ENCODE measurements around the gene S100A16. TPM values are rescaled to one million over a fixed set of nuclear protein-coding genes. Genes with fewer than 3 reads are reported as not detected.

The S100A16 gene
- total and polyA plus RNA-seq, 9 of the 15 experiments (the other 6 are each of a cell fraction or from before 2014, with no cell fraction given): 1.6 to 6.9 (median 4.3) TPM

DNA sequence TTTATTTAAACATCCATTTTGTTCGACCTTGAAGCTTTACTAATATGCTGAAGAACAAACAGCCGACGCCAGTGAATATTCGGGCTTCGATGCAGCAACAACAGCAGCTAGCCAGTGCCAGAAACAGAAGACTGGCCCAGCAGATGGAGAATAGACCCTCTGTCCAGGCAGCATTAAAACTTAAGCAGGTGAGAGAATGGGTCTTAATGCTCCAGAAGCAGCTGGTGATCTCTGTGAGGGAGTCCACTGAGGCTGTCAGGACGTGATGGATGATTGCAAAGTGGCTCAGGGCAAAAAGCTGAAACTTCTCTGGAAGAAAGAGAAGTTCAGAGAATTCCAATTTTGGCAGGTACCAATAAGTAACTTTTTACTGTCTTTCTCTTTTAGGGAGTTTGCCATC is 25.3 kb upstream of the S100A16 start:
- Histone ChIP-seq H3K4me3 (no peak overlapping the region), H3K9ac (ENCODE audit: insufficient read depth in 1 of 2, low read depth in 2 of 2, low read length in 2 of 2) (no peak overlapping the region), H4K20me1 (replicated peaks; ENCODE audit: control insufficient read depth, insufficient read depth, low read length) (no peaks in the 10 kb centered on the region; the same call in 1 of the 2 replicates), H3K27ac (ENCODE audit: extremely low read depth, low read depth, low read length) (no peak overlapping the region), H3K79me2 (ENCODE audit: control insufficient read depth, insufficient read depth, low read length) (peaks cover 57% of the 10 kb centered on the region), H2AFZ (ENCODE audit: low read depth, low read length) (no peak overlapping the region), H3K9me3 (replicated peaks; ENCODE audit: control insufficient read depth, insufficient read depth, low read depth, low read length) (no peaks in the 10 kb centered on the region), H3K9me1 (ENCODE audit: control insufficient read depth, insufficient read depth, low read length) (no peaks in the 10 kb centered on the region), H3K4me1 (replicated peaks in 1 of 2; ENCODE audit: control insufficient read depth in 2 of 2, insufficient read depth in 2 of 2, low read length in 2 of 2) (peaks cover 9 to 10% of the 10 kb centered on the region in 2 experiments; a peak in 4 of 5 replicates), H3K27me3 (ENCODE audit: control insufficient read depth in 2 of 2, insufficient read depth in 2 of 2, low read length in 2 of 2) (no peaks in the 10 kb centered on the region), H3K36me3 (ENCODE audit: control insufficient read depth, insufficient read depth, low read length) (peaks cover 78% of the 10 kb centered on the region), H3K4me2 (ENCODE audit: insufficient read depth, low read length) (no peak overlapping the region)
- 95% methylated on average over 6 of the region's 6 CpGs for WGBS (ENCODE audit: insufficient coverage, low coverage, missing lambda C conversion rate)
- ChIA-PET POLR2A (interaction anchor here (0.6 to 11.6 kb wide), 6 partner anchors 10 to 290 kb away, joined by 3 to 205 read pairs (median 6); partner anchors contain the start of genes S100A1 and S100A13), CTCF (ENCODE audit: low intra/inter-chr PET ratio) (no interaction called here)
- no TSS peak for BruUV-seq (replicated peaks)
- DNase-seq (ENCODE audit: extremely low read depth in 1 of 4, low spot score in 3 of 4) (no peak), FAIRE-seq (no peak), ATAC-seq (no peak)
- in situ Hi-C loops (cut with MboI): no loop called here
- intact Hi-C loops (cut with micrococcal nuclease): no loop called here
- no peak for TF ChIP-seq ZNF212 (CRISPR knock-in tag; IDR thresholded peaks at IDR 0.05)
- no peak for TF ChIP-seq MAFK (IDR thresholded peaks at IDR 0.05; ENCODE audit: low read length)
- TF ChIP-seq TBP (optimal IDR thresholded peaks at IDR 0.05; ENCODE audit: low read depth, low read length): no peak
- TF ChIP-seq, protein P1, sequence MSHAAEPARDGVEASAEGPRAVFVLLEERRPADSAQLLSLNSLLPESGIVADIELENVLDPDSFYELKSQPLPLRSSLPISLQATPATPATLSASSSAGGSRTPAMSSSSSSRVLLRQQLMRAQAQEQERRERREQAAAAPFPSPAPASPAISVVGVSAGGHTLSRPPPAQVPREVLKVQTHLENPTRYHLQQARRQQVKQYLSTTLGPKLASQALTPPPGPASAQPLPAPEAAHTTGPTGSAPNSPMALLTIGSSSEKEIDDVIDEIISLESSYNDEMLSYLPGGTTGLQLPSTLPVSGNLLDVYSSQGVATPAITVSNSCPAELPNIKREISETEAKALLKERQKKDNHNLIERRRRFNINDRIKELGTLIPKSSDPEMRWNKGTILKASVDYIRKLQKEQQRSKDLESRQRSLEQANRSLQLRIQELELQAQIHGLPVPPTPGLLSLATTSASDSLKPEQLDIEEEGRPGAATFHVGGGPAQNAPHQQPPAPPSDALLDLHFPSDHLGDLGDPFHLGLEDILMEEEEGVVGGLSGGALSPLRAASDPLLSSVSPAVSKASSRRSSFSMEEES (CRISPR knock-in tag; IDR thresholded peaks at IDR 0.05): no peak
- no peak for TF ChIP-seq ZNF507 (tag; conservative IDR thresholded peaks at IDR 0.05)
- TF ChIP-seq, protein P2, sequence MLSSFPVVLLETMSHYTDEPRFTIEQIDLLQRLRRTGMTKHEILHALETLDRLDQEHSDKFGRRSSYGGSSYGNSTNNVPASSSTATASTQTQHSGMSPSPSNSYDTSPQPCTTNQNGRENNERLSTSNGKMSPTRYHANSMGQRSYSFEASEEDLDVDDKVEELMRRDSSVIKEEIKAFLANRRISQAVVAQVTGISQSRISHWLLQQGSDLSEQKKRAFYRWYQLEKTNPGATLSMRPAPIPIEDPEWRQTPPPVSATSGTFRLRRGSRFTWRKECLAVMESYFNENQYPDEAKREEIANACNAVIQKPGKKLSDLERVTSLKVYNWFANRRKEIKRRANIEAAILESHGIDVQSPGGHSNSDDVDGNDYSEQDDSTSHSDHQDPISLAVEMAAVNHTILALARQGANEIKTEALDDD (IDR thresholded peaks at IDR 0.05): no peak
- TF ChIP-seq, protein P3, sequence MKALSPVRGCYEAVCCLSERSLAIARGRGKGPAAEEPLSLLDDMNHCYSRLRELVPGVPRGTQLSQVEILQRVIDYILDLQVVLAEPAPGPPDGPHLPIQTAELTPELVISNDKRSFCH (CRISPR knock-in tag; IDR thresholded peaks at IDR 0.05): no peak
- TF ChIP-seq, protein P3 (tag; IDR thresholded peaks at IDR 0.05): no peak
- TF ChIP-seq ZEB2 (IDR thresholded peaks at IDR 0.05): no peak

Data from K562 (cell line).